Measurements from ENCODE around the gene ITIH4.
"Not testable (repeated sequence)": the region's sequence is repeated elsewhere in the genome, so short reads cannot be mapped to it uniquely, and the experiment has no call there.

The ITIH4 gene

GRCh38 chr3:52786330-52787215 is 43.9 kb downstream of the ITIH4 start:
- DNase-seq (ENCODE audit: low read depth in 3 of 3, low spot score in 1 of 3) = no peak

- DNase-seq (ENCODE audit: low read depth in 3 of 3, low spot score in 1 of 3) = no peak
Measured at GRCh38 chr3:52784931-52785590, 45.4 kb downstream of the ITIH4 start.

GRCh38 chr3:52784021-52784621 is 46.4 kb downstream of the ITIH4 start:
- no peak for DNase-seq (ENCODE audit: low read depth in 3 of 3, low spot score in 1 of 3)

- DNase-seq (ENCODE audit: low read depth in 3 of 3, low spot score in 1 of 3) = no peak
Measured at GRCh38 chr3:52783211-52783555, 47.3 kb downstream of the ITIH4 start.

- no peak for DNase-seq (ENCODE audit: low read depth in 3 of 3, low spot score in 1 of 3)
Measured at GRCh38 chr3:52782412-52783210, 47.9 kb downstream of the ITIH4 start.

- DNase-seq (ENCODE audit: low read depth in 3 of 3, low spot score in 1 of 3) = no peak
Measured at GRCh38 chr3:52781741-52782140, 48.7 kb downstream of the ITIH4 start.

- DNase-seq (ENCODE audit: low read depth in 3 of 3, low spot score in 1 of 3) = no peak
Measured at GRCh38 chr3:52779837-52780585, 50.5 kb downstream of the ITIH4 start.

GRCh38 chr3:52779011-52779836 is 51.2 kb downstream of the ITIH4 start:
- no peak for DNase-seq (ENCODE audit: low read depth in 3 of 3, low spot score in 1 of 3)

- no peak for DNase-seq (ENCODE audit: low read depth in 3 of 3, low spot score in 1 of 3)
Measured at GRCh38 chr3:52777959-52778805, 52.3 kb downstream of the ITIH4 start.

GRCh38 chr3:52777127-52777958 is 53.1 kb downstream of the ITIH4 start, which contains the start of gene ITIH1:
Gene ITIH1 (plus strand): TSS chr3:52777599. CDS start chr3:52777616, 17 bp downstream.
- no peak for DNase-seq (ENCODE audit: low read depth in 3 of 3, low spot score in 1 of 3)

- DNase-seq (ENCODE audit: low read depth in 3 of 3, low spot score in 1 of 3) = not testable (repeated sequence)
Measured at GRCh38 chr3:52776486-52776885, 54.0 kb downstream of the ITIH4 start.

GRCh38 chr3:52775877-52776276 is 54.6 kb downstream of the ITIH4 start:
- no peak for DNase-seq (ENCODE audit: low read depth in 3 of 3, low spot score in 1 of 3)

- no peak for DNase-seq (ENCODE audit: low read depth in 3 of 3, low spot score in 1 of 3)
Measured at GRCh38 chr3:52774901-52775864, 55.3 kb downstream of the ITIH4 start.

GRCh38 chr3:52774066-52774713 is 56.3 kb downstream of the ITIH4 start:
- no peak for DNase-seq (ENCODE audit: low read depth in 3 of 3, low spot score in 1 of 3)

GRCh38 chr3:52773361-52774065 is 57.0 kb downstream of the ITIH4 start:
- no peak for DNase-seq (ENCODE audit: low read depth in 3 of 3, low spot score in 1 of 3)

GRCh38 chr3:52771702-52772101 is 58.8 kb downstream of the ITIH4 start:
- no peak for DNase-seq (ENCODE audit: low read depth in 3 of 3, low spot score in 1 of 3)

All from stimulated activated CD4-positive, alpha-beta T cell treated with anti-CD3 and anti-CD28 coated beads, TNF-alpha, amount 100 ng/mL, for 1 hour (primary cell).